A549 (cell line): ENCODE results near the gene STXBP6. TPM values are rescaled to one million over a fixed set of nuclear protein-coding genes. Genes with fewer than 3 reads are reported as not detected.

Experiments used
- ATAC-seq, 2 experiments: fragments of 200-7000 bp in 1 of 2; fragments of >200 bp in 1 of 2; cut with Nextera tagmentation in 1 of 2; cut with Tn5 transposase in 1 of 2; 3 replicates each; pipeline versions ENCODE4 v1.8.0 to v1.9.1; 2018 to 2020; ENCODE audit warnings: mild to moderate bottlenecking in 1 of 2, moderate library complexity in 1 of 2
- CTCF ChIA-PET: fragments of 300-600 bp; sonication (Branson Sonifier 250); formaldehyde crosslinking; extraction: SDS; loops from one replicate; lab custom pipeline; 2021; ENCODE audit warnings: antibody characterized with exemption, inconsistent platforms; lab: Yijun Ruan, JAX
- POLR2A ChIA-PET: fragments of 350-600 bp; formaldehyde crosslinking; extraction: SDS; loops from one replicate; lab custom pipeline; 2021; ENCODE audit warnings: antibody characterized with exemption, inconsistent platforms; lab: Yijun Ruan, JAX
- DNase-seq, 2 experiments: peaks; one replicate each; pipeline versions ENCODE4 v3.0.0 to v3.0.0-alpha.2; 2011 to 2016; ENCODE audit warnings: low read depth in 1 of 2, low spot score in 1 of 2
- FAIRE-seq: peaks from 2 replicates; lab custom pipeline; 2011; peaks lifted over from hg19 to GRCh38; lab: Jason Lieb, UNC
- H3K27ac ChIP-seq, 2 experiments: fragments of >200 bp; sonication (Bioruptor Twin); formaldehyde crosslinking; 3 replicates each; pipeline ENCODE4 v1.5.1; 2016 to 2017
- H3K4me1 ChIP-seq: fragments of >200 bp; sonication (Bioruptor Twin); formaldehyde crosslinking; 3 replicates; pipeline ENCODE4 v1.6.1; 2016
- H3K4me2 ChIP-seq: fragments of >200 bp; sonication (Bioruptor Twin); formaldehyde crosslinking; 3 replicates; pipeline ENCODE4 v1.6.1; 2016
- H3K4me3 ChIP-seq: fragments of >200 bp; sonication (Bioruptor Twin); formaldehyde crosslinking; 3 replicates; pipeline ENCODE4 v1.5.1; 2016
- H3K9me3 ChIP-seq: fragments of >200 bp; sonication (Bioruptor Twin); formaldehyde crosslinking; 3 replicates; pipeline ENCODE4 v1.6.1; 2016
- BCL3 ChIP-seq: fragments of >200 bp; sonication (Bioruptor Twin); formaldehyde crosslinking; IDR thresholded peaks from 3 replicates; pipeline ENCODE4 v1.6.1; 2016
- BHLHE40 ChIP-seq: IDR thresholded peaks from 2 replicates; pipeline ENCODE4 v1.6.1; 2012; ENCODE audit warnings: low read depth, low read length, inconsistent platforms
- CBX8 ChIP-seq: fragments of 200-600 bp; sonication (generic); IDR thresholded peaks from 2 replicates; pipeline ENCODE4 v1.6.1; 2016
- CHD4 ChIP-seq: fragments of 200-600 bp; sonication (generic); IDR thresholded peaks from 2 replicates; pipeline ENCODE4 v1.6.1; 2016; ENCODE audit warnings: antibody characterized with exemption, mild to moderate bottlenecking, borderline replicate concordance
- ELK1 ChIP-seq: fragments of 150-350 bp; IDR thresholded peaks from 2 replicates; pipeline ENCODE4 v1.6.1; 2014; ENCODE audit warnings: low read depth, mild to moderate bottlenecking, low read length
- ESRRA ChIP-seq: fragments of 150-350 bp; IDR thresholded peaks from 2 replicates; pipeline ENCODE4 v1.6.1; 2014; ENCODE audit warnings: mild to moderate bottlenecking, low read length, borderline replicate concordance
- FOSB ChIP-seq: fragments of 250-450 bp; sonication (Bioruptor Pico); IDR thresholded peaks from 2 replicates; pipeline ENCODE4 v1.5.0; 2020; ENCODE audit warnings: mild to moderate bottlenecking, moderate library complexity
- GATA3 ChIP-seq: IDR thresholded peaks from 2 replicates; pipeline ENCODE4 v1.6.1; 2012; ENCODE audit warnings: borderline replicate concordance
- HEYL ChIP-seq: fragments of 250-450 bp; sonication (Bioruptor Pico); IDR thresholded peaks from 2 replicates; pipeline ENCODE4 v1.8.0; 2021; ENCODE audit warnings: mild to moderate bottlenecking, moderate library complexity
- HOXB5 ChIP-seq: fragments of 250-450 bp; sonication (Bioruptor Pico); IDR thresholded peaks from 2 replicates; pipeline ENCODE4 v1.5.0; 2020; ENCODE audit warnings: mild to moderate bottlenecking, moderate library complexity
- JUN ChIP-seq, 2 experiments: fragments of >200 bp; sonication (Bioruptor Twin); formaldehyde crosslinking; IDR thresholded peaks; 2 replicates in 1 of 2; 3 replicates in 1 of 2; pipeline ENCODE4 v1.6.1; 2016 to 2017
- KDM1A ChIP-seq: fragments of 200-600 bp; sonication (generic); IDR thresholded peaks from 2 replicates; pipeline ENCODE4 v1.6.1; 2016; ENCODE audit warnings: low read depth, mild to moderate bottlenecking
- MAX ChIP-seq: IDR thresholded peaks from 2 replicates; pipeline ENCODE4 v1.6.1; 2012
- MYC ChIP-seq: IDR thresholded peaks from 2 replicates; pipeline ENCODE4 v1.6.1; 2012; ENCODE audit warnings: mild to moderate bottlenecking, inconsistent platforms, low read length, improper control_type of control experiment, borderline replicate concordance
- NR3C1 ChIP-seq: fragments of >200 bp; sonication (Bioruptor Twin); formaldehyde crosslinking; IDR thresholded peaks from 3 replicates; pipeline ENCODE4 v1.6.1; 2017
- PHF8 ChIP-seq: fragments of 200-600 bp; sonication (generic); IDR thresholded peaks from 2 replicates; pipeline ENCODE4 v1.6.1; 2016; ENCODE audit warnings: low read depth, mild to moderate bottlenecking, antibody characterized with exemption, moderate library complexity, borderline replicate concordance
- TP53 ChIP-seq: fragments of 250-450 bp; sonication (Bioruptor Pico); IDR thresholded peaks from 2 replicates; pipeline ENCODE4 v1.5.0; 2021; ENCODE audit warnings: mild to moderate bottlenecking, moderate library complexity
- USF2 ChIP-seq: fragments of 450-650 bp; IDR thresholded peaks from 2 replicates; pipeline ENCODE4 v1.6.1; 2014; ENCODE audit warnings: antibody characterized with exemption
- ZFP36 ChIP-seq: fragments of 450-650 bp; IDR thresholded peaks from 2 replicates; pipeline ENCODE4 v1.6.1; 2014; ENCODE audit warnings: borderline replicate concordance; ENCODE audit not compliant: partially characterized antibody
- WGBS: methylation state at CpG from one replicate; pipeline ENCODE4 v1.1.6; 2017; ENCODE audit errors: missing lambda C conversion rate; 5-methylcytosine and 5-hydroxymethylcytosine counted together
- polyA plus RNA-seq, 4 experiments: library from polyadenylated mRNA; depleted of rRNA in 3 of 4; stranded (reverse); fragments of >200 nt; fragmentation: RNase III in 1 of 4; extraction: RNeasy Plus Mini Kit Qiagen cat#74134 plus additional on column Dnase treatment in 1 of 4; gene quantifications; 2 replicates in 3 of 4; 3 replicates in 1 of 4; pipeline ENCODE4 v1.2.3, GENCODE V29; 2011 to 2017

The STXBP6 gene
- polyA plus RNA-seq, 2 of the 4 experiments (the other 2 are of a cell fraction), result 1.7 to 6.3 TPM

- POLR2A ChIA-PET, result no interaction called here
- FAIRE-seq, result no peak
Measured at GRCh38 chr14:25094171-25094907, 44.4 kb upstream of the STXBP6 start.

GRCh38 chr14:25092258-25092740, 42.4 kb upstream of the STXBP6 start:
- no peak for TF ChIP-seq ZFP36
- TF ChIP-seq TP53 (CRISPR knock-in tag), result no peak
- TF ChIP-seq JUN (IDR thresholded peaks at IDR 0.05), result no peak
- TF ChIP-seq ELK1, result no peak
- TF ChIP-seq CHD4, result no peak
- no peak for TF ChIP-seq NR3C1
- TF ChIP-seq CBX8, result no peak
- TF ChIP-seq KDM1A, result no peak
- no peak for TF ChIP-seq HOXB5
- no peak for TF ChIP-seq HEYL (CRISPR knock-in tag)
- no peak for TF ChIP-seq MAX
- TF ChIP-seq, all 56 proteins: peak for 0
- ATAC-seq (no peak), DNase-seq (no peak), FAIRE-seq (no peak)
- Histone ChIP-seq H3K4me1 (no peaks in the 10 kb centered on the region), H3K27ac (no peak overlapping the region), H3K9me3 (no peaks in the 10 kb centered on the region), H3K4me3 (no peak overlapping the region), H3K4me2 (no peak overlapping the region)
- WGBS, result 62% methylated on average over 4 of the region's 4 CpGs
- ChIA-PET POLR2A (no interaction called here), CTCF (interaction anchor here (0.5 to 1.6 kb wide), 3 partner anchors 9 to 40 kb away, joined by 3 read pairs; no protein-coding TSS in a partner anchor)

More at GRCh38 chr14:25094171-25094907, 44.4 kb upstream of the STXBP6 start:
- DNase-seq (no peak), ATAC-seq (no peak)
- CTCF ChIA-PET, result no interaction called here
- TF ChIP-seq BCL3, result no peak
- TF ChIP-seq USF2, result no peak
- H3K4me3 ChIP-seq, result no peak overlapping the region
- WGBS, result 41% methylated on average over 9 of the region's 9 CpGs
- H3K27ac ChIP-seq, result no peak overlapping the region
- no peaks in the 10 kb centered on the region for H3K9me3 ChIP-seq
- no peaks in the 10 kb centered on the region for H3K4me1 ChIP-seq
- H3K4me2 ChIP-seq, result no peak overlapping the region

GRCh38 chr14:25090716-25091454, 40.9 kb upstream of the STXBP6 start:
- no peaks in the 10 kb centered on the region for H3K4me1 ChIP-seq
- no peak overlapping the region for H3K4me3 ChIP-seq
- H3K27ac ChIP-seq, result no peak overlapping the region
- CTCF ChIA-PET, result interaction anchor here (1.6 kb wide), 1 partner anchor 41 kb away, joined by 3 read pairs; no protein-coding TSS in a partner anchor
- TF ChIP-seq NR3C1 (no peak), GATA3 (no peak), CBX8 (no peak)
- ATAC-seq (peak in 1 of 2 experiments; percentile 43; a peak in 1 of 6 replicates), FAIRE-seq (no peak), DNase-seq (peak in 1 of 2 experiments; percentile 13)
- no peaks in the 10 kb centered on the region for H3K9me3 ChIP-seq
- POLR2A ChIA-PET, result no interaction called here
- WGBS, result 43% methylated on average over 3 of the region's 3 CpGs
- no peak overlapping the region for H3K4me2 ChIP-seq

- no peak for FAIRE-seq
Measured at GRCh38 chr14:25090256-25090655, 40.3 kb upstream of the STXBP6 start.

More at GRCh38 chr14:25090256-25090655, 40.3 kb upstream of the STXBP6 start:
- POLR2A ChIA-PET, result no interaction called here
- DNase-seq (no peak), ATAC-seq (no peak)
- Histone ChIP-seq H3K4me2 (no peak overlapping the region), H3K4me1 (no peaks in the 10 kb centered on the region), H3K9me3 (no peaks in the 10 kb centered on the region), H3K4me3 (no peak overlapping the region), H3K27ac (no peak overlapping the region)
- 17% methylated on average over 2 of the region's 2 CpGs for WGBS
- TF ChIP-seq PHF8 (no peak), BHLHE40 (no peak), FOSB (no peak), ZFP36 (no peak), MYC (no peak), ESRRA (no peak)
- CTCF ChIA-PET, result interaction anchor here (1.0 kb wide), 1 partner anchor 42 kb away, joined by 4 read pairs; no protein-coding TSS in a partner anchor
